Pons (tissue), 1 donor: Measurements from ENCODE around the gene NTN4.
A peak's percentile ranks its signal among the peaks of the same experiment; 100 is the strongest.

Source experiments
- DNase-seq: peaks from one replicate; pipeline ENCODE4 v3.0.0-alpha.2; 2016; ENCODE audit warnings: low spot score

Gene NTN4

DNA sequence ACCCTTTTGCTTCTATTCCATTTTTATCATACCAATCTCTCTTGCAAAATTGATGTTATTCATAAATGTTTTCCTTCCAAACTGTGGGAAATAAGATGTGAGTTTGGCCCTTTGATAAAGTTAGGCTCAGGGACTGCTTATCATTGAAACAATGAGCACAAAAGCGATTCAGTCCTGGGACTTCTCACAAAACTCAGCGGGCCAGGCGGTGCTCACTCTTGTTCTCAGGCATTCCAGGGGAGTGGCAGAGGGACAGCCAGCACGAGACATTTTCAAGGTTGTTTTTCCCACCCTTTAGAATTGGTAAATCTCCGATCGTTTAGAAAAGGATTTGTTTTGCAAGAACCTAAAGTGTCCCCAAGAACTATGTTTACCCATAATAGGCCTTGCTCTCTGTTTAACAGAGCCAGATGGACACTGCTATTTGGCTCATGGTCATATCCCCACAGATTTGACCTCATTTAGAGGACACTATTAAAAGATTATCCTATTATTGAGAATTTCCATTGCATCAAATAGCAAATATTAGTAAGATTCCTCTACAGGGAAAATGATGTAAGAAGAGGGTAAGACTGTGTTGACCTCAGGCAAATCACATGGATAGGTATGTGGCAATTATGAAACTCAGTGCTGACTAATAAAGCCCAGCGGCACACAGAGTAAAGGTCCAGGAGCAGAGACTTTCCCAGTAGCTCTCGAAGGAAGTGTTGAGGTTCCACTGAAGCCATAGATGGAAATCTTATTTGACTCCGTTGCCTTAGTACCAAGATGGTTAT, 136.6 kb downstream of the NTN4 start:
- DNase-seq = no peak

GRCh38 chr12:95651681-95652080, 138.9 kb downstream of the NTN4 start:
- DNase-seq = no peak

DNA sequence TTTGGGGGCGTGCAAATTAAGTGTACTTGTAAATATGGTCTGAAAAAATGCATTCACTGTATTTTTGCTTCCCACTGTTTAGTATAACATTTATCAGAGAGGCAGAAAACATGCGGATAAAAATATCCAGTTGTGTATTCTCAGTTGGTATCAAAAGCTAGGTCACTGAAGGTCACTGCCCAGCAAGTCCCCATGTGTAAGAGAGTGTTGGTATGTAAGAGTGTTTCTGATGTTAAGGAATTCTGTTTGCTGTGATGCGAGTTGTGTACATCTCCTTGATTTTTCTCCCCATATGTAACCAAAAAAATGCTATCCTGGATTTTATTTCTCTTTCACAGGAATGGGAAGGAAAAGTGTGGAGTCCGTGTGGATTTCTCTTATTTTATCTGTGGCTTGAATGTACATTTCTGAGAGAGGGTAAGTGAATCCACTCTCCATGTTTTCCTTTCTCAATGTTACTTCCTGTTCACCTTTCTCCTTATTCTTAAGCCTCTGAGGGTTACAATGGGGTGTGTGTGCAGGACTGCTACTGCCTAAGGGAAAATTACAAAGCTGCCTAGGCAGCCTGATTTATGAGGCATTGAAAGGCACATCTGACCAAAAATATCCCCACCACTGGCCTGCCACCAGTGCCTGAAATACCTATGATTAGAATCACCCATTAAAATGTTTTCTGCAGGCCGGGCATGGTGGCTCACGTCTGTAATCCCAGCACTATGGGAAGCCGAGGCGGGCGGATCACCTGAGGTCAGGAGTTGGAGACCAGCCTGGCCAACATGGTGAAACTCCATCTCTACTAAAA, 141.4 kb downstream of the NTN4 start:
- DNase-seq = no peak

- DNase-seq = no peak
Measured at GRCh38 chr12:95646781-95647190, 143.8 kb downstream of the NTN4 start.

DNA sequence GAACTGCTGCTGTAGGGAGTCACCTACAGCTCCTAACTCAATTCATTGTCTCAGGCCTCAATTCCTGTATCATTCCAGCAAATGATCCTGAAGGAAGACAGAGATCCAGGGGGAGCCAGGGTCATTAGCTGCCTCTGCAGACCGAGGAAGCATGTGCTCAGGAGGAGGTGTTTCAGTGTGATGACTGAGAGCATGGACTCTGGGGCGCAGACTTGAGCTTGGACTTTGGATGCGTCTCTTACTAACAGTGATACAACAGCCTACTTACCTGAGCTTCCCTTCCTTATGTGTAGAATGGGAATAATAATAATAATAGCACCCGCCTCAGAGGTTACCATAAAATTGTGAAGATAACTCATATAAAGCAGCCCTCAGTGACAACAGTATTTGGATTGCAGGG, 147.3 kb downstream of the NTN4 start:
- DNase-seq = no peak

- no peak for DNase-seq
Measured at GRCh38 chr12:95642583-95642982, 148.0 kb downstream of the NTN4 start.

DNA sequence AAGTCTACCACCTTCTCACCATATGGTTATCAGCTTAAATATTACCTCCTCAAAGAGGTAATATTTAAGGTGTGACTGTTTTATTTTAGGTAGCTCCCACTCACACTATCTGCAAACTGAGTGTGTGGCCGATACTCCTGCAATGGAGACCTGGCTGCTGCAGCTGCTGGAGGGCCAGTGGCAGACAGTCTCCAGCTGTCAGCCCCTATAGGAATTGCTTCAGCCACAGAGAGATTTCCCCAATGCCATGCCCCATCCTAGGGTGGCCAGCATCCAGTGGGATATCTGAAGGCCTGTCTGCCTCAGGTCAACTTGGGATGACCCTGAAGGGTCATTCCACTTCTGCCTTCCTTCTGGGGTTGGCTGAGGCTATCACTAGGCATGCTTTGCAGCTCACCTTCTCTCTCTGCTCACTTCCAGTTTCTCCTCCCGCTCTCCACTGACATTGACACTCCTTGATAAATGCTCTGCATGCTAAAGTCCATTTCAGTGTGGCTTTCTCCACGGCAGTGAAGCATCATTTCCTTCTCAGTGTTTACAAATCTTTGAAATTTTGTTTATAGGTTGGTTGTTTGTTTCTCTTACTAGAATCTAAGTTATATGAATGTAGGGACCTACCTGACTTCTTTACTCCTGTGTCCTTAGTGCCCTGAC, 149.1 kb downstream of the NTN4 start:
- DNase-seq = no peak

DNA sequence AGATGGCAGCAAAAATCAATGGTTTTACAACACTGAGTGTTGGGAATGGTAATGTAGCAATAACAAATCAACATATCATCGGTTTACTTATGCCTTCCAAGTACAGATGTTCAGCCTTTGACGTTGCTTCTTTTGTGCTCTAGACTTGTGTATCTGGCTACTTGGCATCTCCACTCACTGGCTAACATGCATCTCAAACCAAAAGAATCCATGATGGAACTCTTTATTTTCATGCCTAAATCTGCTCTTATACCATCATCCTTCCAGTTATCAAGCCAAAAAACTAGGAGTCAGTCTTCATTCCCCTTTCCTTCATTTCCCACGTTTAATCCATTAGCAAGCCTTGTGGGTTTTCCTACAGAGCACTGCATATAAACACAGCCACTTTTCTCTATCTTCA, 150.0 kb downstream of the NTN4 start:
- DNase-seq = no peak

GRCh38 chr12:95637471-95638155, 153.0 kb downstream of the NTN4 start:
- no peak for DNase-seq

GRCh38 chr12:95637010-95637409, 153.6 kb downstream of the NTN4 start:
- no peak for DNase-seq

- DNase-seq = no peak
Measured at GRCh38 chr12:95634622-95635621, 155.6 kb downstream of the NTN4 start.

GRCh38 chr12:95633732-95634465, 156.7 kb downstream of the NTN4 start:
- no peak for DNase-seq

DNA sequence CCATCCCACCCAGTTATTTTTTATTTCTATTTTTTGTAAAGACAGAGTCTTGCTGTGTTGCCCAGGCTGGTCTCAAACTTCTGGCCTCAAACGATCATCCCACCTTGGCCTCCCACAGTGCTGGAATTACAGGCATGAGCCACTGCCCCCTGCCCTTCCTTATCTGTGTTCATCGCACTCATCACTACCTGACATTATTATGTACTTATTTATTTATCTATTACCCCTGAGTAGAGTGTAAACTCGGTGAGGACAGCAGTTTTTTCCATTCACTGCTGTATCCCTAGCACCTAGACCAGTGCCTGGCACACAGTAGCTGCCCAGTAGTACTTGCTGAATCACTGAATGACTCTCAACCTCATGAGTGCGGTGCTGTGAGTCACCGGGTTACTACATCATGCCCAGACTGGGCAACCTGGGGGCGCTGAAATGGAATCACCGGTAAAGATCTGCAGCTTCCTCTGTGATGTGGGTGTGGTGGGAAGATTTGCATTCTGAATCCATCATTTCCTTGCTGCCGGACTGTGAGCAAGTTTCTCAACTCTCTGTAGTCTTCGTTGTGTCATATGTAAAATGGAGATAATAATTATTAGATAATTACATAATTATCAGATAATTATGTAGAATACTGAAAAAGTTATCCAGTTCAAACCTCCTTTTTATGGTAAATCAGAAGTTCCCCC, 157.4 kb downstream of the NTN4 start:
- no peak for DNase-seq

DNA sequence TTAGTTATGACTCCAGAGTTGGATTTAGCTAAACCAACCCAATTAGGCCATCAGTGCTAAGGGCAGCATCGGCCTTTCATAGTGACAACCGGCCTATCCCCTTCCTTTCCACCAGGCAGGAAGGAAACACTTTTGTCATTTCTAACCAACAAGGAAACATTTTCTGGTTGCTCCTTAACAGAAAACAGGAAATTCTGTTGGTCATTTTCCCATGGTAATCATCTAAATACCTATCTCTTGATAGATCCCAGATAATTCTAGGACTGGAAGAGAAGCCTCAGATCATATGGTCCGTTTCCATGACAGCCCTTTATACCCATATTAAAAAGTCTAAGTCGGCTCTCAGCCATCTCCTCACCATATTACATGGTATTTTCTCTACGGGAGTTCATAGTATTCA, 160.1 kb downstream of the NTN4 start:
- no peak for DNase-seq

DNA sequence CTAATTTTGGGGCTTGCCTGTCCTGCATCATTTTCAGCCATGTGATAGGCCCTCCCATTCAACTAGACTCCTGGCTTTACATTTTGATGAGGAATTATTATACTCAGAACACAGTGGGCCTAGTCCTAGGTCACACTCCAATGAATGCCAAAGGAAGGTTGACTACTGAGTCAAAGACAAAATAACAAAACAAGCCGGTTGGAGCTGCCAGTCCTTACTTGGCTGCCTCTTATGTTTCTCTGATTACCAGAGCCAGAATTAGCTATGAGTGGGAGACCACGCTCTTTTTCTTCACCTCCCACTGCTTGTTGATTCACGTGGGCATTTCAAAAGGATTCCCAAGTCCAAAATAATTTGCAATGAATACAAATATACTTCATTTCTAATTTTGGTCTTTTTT, 161.2 kb downstream of the NTN4 start:
- DNase-seq = no peak

DNA sequence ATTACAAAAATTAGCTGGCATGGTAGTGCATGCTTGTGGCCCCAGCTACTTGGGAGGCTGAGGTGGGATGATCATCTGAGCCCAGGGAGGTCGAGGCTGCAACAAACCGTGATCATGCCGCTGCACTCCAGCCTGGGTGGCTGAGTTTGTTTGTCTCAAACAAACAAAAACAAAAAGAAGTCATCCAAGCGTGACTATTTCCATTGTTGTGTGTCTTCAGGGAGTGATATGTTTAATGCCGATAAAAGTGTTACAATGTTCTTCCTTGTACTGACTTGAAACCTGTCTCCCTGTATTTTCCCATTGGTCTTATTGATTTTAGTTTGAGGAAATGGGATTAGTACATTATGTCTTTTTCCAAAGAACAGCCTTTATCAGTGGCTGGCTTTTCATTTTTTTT, 163.7 kb downstream of the NTN4 start:
- DNase-seq = no peak

GRCh38 chr12:95625012-95625411, 165.6 kb downstream of the NTN4 start:
- no peak for DNase-seq

- no peak for DNase-seq
Measured at GRCh38 chr12:95624589-95624988, 166.0 kb downstream of the NTN4 start.

- peak; percentile 20 for DNase-seq
Measured at GRCh38 chr12:95623554-95624170, 166.9 kb downstream of the NTN4 start.
